Measurements from ENCODE around the gene LPP.

GRCh38 chr3:188352196-188352927 is 198.4 kb downstream of the LPP start:
- no peak for TF ChIP-seq CTCF (IDR thresholded peaks at IDR 0.05)
- TF ChIP-seq POLR2A (IDR thresholded peaks at IDR 0.05): no peak
- TF ChIP-seq POLR2AphosphoS5 (IDR thresholded peaks at IDR 0.05): no peak

Data from stomach (tissue), 4 donors.